Transverse colon (tissue), 4 donors: Measurements from ENCODE around the gene SFXN2. TPM values are rescaled to one million over a fixed set of nuclear protein-coding genes. Genes with fewer than 3 reads are reported as not detected.

Source experiments
- DNase-seq: peaks from one replicate; pipeline ENCODE4 v3.0.0-alpha.2; 2019
- H3K27ac ChIP-seq, 4 donors: fragments of 200-600 bp; sonication (generic); 2 replicates each; pipeline ENCODE4 v1.5.1; 2016 to 2018; ENCODE audit warnings: inconsistent platforms in 4 of 4
- H3K27me3 ChIP-seq: fragments of 200-600 bp; sonication (generic); 2 replicates; pipeline ENCODE4 v1.5.1; 2017; ENCODE audit warnings: inconsistent platforms
- H3K36me3 ChIP-seq, 4 donors: fragments of 200-600 bp; sonication (generic); 2 replicates each; pipeline ENCODE4 v1.5.1; 2017 to 2019; ENCODE audit warnings: inconsistent platforms in 4 of 4
- H3K4me1 ChIP-seq, 4 donors: fragments of 200-600 bp; sonication (generic); 2 replicates each; pipeline ENCODE4 v1.5.1; 2017 to 2020; ENCODE audit warnings: inconsistent platforms in 4 of 4
- H3K4me3 ChIP-seq, 4 donors: fragments of 200-600 bp; sonication (generic); 1 replicate in 1 of 4; 2 replicates in 3 of 4; pipeline versions ENCODE4 v1.5.1 to v1.6.1; 2017 to 2019; ENCODE audit warnings: inconsistent platforms in 4 of 4
- H3K9me3 ChIP-seq, 2 donors: fragments of 200-600 bp; sonication (generic); 2 replicates each; pipeline ENCODE4 v1.5.1; 2017 to 2019; ENCODE audit warnings: inconsistent platforms in 2 of 2
- EP300 ChIP-seq: sonication (generic); formaldehyde crosslinking; IDR thresholded peaks from one replicate; pipeline ENCODE4 v1.6.1; 2017; ENCODE audit warnings: antibody characterized with exemption, low read depth
- POLR2A ChIP-seq: fragments of 450-650 bp; IDR thresholded peaks from one replicate; pipeline ENCODE4 v1.6.1; 2016; ENCODE audit warnings: antibody characterized with exemption, mild to moderate bottlenecking, moderate library complexity
- POLR2AphosphoS5 ChIP-seq, 3 donors: sonication (generic); formaldehyde crosslinking; IDR thresholded peaks; one replicate each; pipeline ENCODE4 v1.6.1; 2016; ENCODE audit warnings: antibody characterized with exemption in 3 of 3
- WGBS, 2 donors: methylation state at CpG; one replicate each; pipeline ENCODE4 v1.1.5; 2018; ENCODE audit warnings: low coverage in 1 of 2; 5-methylcytosine and 5-hydroxymethylcytosine counted together
- in situ Hi-C, 4 donors: fragments of 200-750 bp; cut with MboI; loops; one replicate each; pipeline versions ENCODE4 v1.15.0 to v1.15.1; 2017; ENCODE audit warnings: low sequenced_read_pairs in 3 of 4, low pct_ligation_motif_present in 1 of 4, low pct_unique_long_range_greater_than_20kb in 1 of 4
- intact Hi-C: fragments of 100-400 bp; cut with DNase I; formaldehyde crosslinking; loops from one replicate; pipeline ENCODE4 v1.15.1; 2023; ENCODE audit warnings: low total_unique reads
- total RNA-seq, 4 donors: library from RNA; depleted of rRNA; stranded (reverse); fragments of >200 nt; gene quantifications; one replicate each; pipeline ENCODE4 v1.1.0, GENCODE V29; 2016
- TF ChIP-seq, protein P1 (sequence below), 5 experiments: fragments of 200-600 bp in 3 of 5; fragments of 450-650 bp in 2 of 5; sonication (generic) in 3 of 5; IDR thresholded peaks; 1 replicate in 2 of 5; 2 replicates in 3 of 5; pipeline ENCODE4 v1.5.1; 2016 to 2017; ENCODE audit warnings: antibody characterized with exemption in 5 of 5, inconsistent platforms in 3 of 5, mild to moderate bottlenecking in 2 of 5, moderate library complexity in 1 of 5

Gene SFXN2
- total RNA-seq, 4 donors from 2014 or later, result 2.1 to 64.9 (median 7.3) TPM

DNA sequence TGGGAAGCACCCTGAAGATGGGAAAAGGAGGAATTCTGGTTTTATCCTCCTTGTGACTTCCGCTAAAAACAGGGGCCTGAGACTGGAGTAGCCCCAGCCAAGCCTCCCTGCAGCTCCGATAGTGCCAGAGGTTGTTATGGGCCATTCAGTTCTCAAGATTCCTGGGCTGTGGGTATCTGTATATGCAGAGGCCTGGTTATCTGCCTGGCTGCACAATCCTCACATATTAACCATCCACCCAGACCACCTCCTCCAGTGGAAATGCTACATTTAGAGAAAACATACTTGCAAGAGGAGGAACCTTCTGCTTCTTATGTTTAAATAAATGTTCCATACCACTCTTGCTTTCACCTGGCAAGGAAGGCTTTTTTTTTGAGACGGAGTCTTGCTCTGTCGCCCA lies 34.8 kb upstream of the SFXN2 start:
- no peak for DNase-seq
- no peaks in the 10 kb centered on the region for H3K27me3 ChIP-seq
- intact Hi-C loops (no loop called here), in situ Hi-C loops (no loop called here)
- H3K27ac ChIP-seq, result no peak overlapping the region
- peaks cover 12 to 42% (median 20%) of the 10 kb centered on the region in 4 donors for H3K4me1 ChIP-seq
- 93 to 97% methylated on average over 2 to 4 of the region's 4 CpGs for WGBS, 2 donors
- no peak overlapping the region for H3K4me3 ChIP-seq
- H3K9me3 ChIP-seq, result no peaks in the 10 kb centered on the region
- peaks cover 0 to 3% (median 0%) of the 10 kb centered on the region in 4 donors for H3K36me3 ChIP-seq
- TF ChIP-seq, protein P1, sequence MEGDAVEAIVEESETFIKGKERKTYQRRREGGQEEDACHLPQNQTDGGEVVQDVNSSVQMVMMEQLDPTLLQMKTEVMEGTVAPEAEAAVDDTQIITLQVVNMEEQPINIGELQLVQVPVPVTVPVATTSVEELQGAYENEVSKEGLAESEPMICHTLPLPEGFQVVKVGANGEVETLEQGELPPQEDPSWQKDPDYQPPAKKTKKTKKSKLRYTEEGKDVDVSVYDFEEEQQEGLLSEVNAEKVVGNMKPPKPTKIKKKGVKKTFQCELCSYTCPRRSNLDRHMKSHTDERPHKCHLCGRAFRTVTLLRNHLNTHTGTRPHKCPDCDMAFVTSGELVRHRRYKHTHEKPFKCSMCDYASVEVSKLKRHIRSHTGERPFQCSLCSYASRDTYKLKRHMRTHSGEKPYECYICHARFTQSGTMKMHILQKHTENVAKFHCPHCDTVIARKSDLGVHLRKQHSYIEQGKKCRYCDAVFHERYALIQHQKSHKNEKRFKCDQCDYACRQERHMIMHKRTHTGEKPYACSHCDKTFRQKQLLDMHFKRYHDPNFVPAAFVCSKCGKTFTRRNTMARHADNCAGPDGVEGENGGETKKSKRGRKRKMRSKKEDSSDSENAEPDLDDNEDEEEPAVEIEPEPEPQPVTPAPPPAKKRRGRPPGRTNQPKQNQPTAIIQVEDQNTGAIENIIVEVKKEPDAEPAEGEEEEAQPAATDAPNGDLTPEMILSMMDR (IDR thresholded peaks at IDR 0.05), result no peak
- TF ChIP-seq POLR2AphosphoS5 (IDR thresholded peaks at IDR 0.05) (no peak), POLR2A (no peak)

DNA sequence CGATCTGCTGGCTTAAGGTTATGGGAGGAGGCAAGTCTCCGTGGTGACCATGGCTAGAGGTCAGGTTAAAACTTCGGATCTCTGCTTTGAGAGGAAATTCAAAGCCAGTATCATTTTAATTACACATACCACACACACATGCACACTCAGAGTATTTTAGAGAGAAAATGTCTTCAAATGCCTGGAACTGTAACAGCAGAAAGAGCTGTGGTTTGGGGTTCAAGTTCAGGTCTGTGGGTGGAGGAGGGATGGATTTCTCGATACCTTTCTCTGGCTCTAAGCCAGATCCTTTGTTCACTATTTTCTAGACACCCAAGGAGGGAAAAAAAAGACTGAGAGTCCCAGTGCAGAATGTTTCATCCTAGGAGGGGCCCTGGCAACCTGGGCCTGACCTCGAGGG lies 32.7 kb upstream of the SFXN2 start:
- intact Hi-C loops, result no loop called here
- Histone ChIP-seq H3K27ac (no peak overlapping the region), H3K27me3 (no peaks in the 10 kb centered on the region), H3K36me3 (peaks cover 0 to 4% (median 0%) of the 10 kb centered on the region in 4 donors), H3K9me3 (no peaks in the 10 kb centered on the region), H3K4me3 (no peak overlapping the region), H3K4me1 (peaks cover 3 to 22% (median 6%) of the 10 kb centered on the region in 4 donors)
- WGBS, 2 donors, result 80 to 92% methylated on average over 1 to 5 of the region's 5 CpGs
- in situ Hi-C loops, result no loop called here
- no peak for TF ChIP-seq POLR2AphosphoS5 (IDR thresholded peaks at IDR 0.05)
- no peak for TF ChIP-seq POLR2A
- TF ChIP-seq, protein P1 (IDR thresholded peaks at IDR 0.05), result no peak
- TF ChIP-seq EP300, result no peak
- DNase-seq, result no peak

DNA sequence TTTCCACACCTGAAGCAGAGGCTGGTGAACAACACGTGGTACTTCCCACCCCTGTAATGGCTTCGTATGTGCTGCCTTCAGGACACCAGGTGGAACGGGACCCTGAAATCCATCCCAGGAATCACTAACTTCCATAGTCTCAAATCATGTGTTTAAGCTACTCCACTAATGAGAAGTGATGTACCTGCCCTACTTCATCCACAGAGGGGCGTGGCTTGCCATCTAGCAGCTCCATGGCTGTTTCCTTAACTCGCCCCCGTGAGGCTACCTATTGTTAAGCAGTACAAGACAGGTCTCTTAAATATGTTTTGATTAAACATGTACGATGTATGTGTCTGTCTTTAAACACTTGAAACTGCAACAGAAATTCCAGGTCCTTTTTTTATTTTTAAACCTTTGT lies 32.0 kb upstream of the SFXN2 start:
- 30 to 86% methylated on average over 1 to 7 of the region's 7 CpGs for whole genome bisulfite sequencing, 2 donors
- no peak for DNase-seq
- intact Hi-C loops, result no loop called here
- in situ Hi-C loops, result no loop called here
- Histone ChIP-seq H3K4me1 (peaks cover 0 to 15% (median 4%) of the 10 kb centered on the region in 4 donors), H3K36me3 (peaks cover 0 to 4% (median 0%) of the 10 kb centered on the region in 4 donors), H3K4me3 (no peak overlapping the region), H3K27ac (no peak overlapping the region), H3K9me3 (no peaks in the 10 kb centered on the region), H3K27me3 (no peaks in the 10 kb centered on the region)
- no peak for TF ChIP-seq POLR2AphosphoS5 (IDR thresholded peaks at IDR 0.05)

DNA sequence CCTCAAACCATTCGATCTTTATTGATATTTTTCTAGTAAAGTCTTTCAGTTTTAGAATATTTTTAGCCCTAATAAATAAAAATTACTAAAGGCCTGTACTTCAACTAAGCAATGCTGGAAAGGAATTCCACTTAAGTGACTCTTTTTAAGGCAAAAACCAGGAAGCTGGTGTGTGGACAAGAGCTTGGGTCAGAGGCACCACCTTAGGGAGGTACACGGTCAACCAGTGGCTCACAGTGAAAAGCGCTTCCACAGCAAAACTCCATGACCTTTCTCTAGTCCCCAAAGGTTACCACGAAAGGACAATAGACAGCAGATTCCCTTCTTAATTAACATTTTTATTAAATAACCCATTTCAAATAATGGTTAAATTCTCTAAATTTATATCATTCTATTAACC lies 31.5 kb upstream of the SFXN2 start:
- H3K4me3 ChIP-seq, result no peak overlapping the region
- no peaks in the 10 kb centered on the region for H3K27me3 ChIP-seq
- 85 to 92% methylated on average over 4 of the region's 4 CpGs for WGBS, 2 donors
- H3K9me3 ChIP-seq, result no peaks in the 10 kb centered on the region
- peaks cover 0 to 4% (median 0%) of the 10 kb centered on the region in 4 donors for H3K36me3 ChIP-seq
- peaks cover 0 to 11% (median 4%) of the 10 kb centered on the region in 4 donors for H3K4me1 ChIP-seq
- TF ChIP-seq, protein P1 (IDR thresholded peaks at IDR 0.05), result no peak
- TF ChIP-seq POLR2A (no peak), POLR2AphosphoS5 (IDR thresholded peaks at IDR 0.05) (no peak), EP300 (no peak)
- intact Hi-C loops (no loop called here), in situ Hi-C loops (no loop called here)
- DNase-seq, result no peak
- no peak overlapping the region for H3K27ac ChIP-seq

DNA sequence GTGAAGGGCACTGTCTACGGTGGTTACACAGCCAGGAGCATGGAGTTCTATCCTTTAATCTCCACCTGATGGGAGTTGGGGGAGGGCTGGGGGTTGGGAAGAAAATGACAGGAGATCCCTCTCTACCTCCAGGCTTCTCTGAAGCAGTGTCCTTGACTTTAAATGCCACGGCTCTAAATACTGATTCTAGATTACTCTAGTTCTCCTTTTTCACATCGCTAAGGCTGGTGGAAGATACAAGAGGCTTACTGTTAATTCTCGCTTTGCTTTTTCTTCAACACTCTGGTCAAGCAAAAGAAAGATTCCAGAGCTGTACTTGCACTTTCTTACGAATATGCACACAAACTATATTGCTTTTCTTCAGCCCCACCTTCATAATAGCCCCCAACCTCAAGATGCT lies 30.7 kb upstream of the SFXN2 start:
- DNase-seq, result no peak
- H3K9me3 ChIP-seq, result no peaks in the 10 kb centered on the region
- intact Hi-C loops, result no loop called here
- H3K4me3 ChIP-seq, result no peak overlapping the region
- 93 to 96% methylated on average over 4 to 5 of the region's 5 CpGs for WGBS, 2 donors
- in situ Hi-C loops, result no loop called here
- H3K4me1 ChIP-seq, result peaks cover 0 to 5% (median 2%) of the 10 kb centered on the region in 4 donors
- H3K27ac ChIP-seq, result no peak overlapping the region
- no peaks in the 10 kb centered on the region for H3K27me3 ChIP-seq
- TF ChIP-seq, protein P1 (IDR thresholded peaks at IDR 0.05), result no peak
- no peak for TF ChIP-seq POLR2AphosphoS5 (IDR thresholded peaks at IDR 0.05)
- TF ChIP-seq POLR2A, result no peak
- TF ChIP-seq EP300, result no peak
- peaks cover 0 to 4% (median 0%) of the 10 kb centered on the region in 4 donors for H3K36me3 ChIP-seq
